ENCODE results near the gene FKTN. TPM values are rescaled to one million over a fixed set of nuclear protein-coding genes. Genes with fewer than 3 reads are reported as not detected.

Gene FKTN
- total RNA-seq, 1 experiment from 2014 or later = 17.3 TPM

Other genes with a start within 250 kb of the FKTN start
- 5.5 TPM for gene FSD1L, start 110.1 kb upstream of the FKTN start, total RNA-seq (2021; ENCODE audit: unreplicated experiment)
- gene TAL2, start 104.3 kb downstream of the FKTN start, total RNA-seq (2021; ENCODE audit: unreplicated experiment) = not detected
- gene TMEM38B, start 136.4 kb downstream of the FKTN start, total RNA-seq (2021; ENCODE audit: unreplicated experiment) = 24.5 TPM